HK-2 (cell line): ENCODE data around the gene ZNF175.
"Not testable (repeated sequence)": the region's sequence is repeated elsewhere in the genome, so short reads cannot be mapped to it uniquely, and the experiment has no call there.

Source experiments
- DNase-seq: peaks from one replicate; pipeline ENCODE4 v3.0.0-alpha.2; 2018; ENCODE audit not compliant: unreplicated experiment

ZNF175 gene

GRCh38 chr19:51628153-51628939 lies 57.3 kb downstream of the ZNF175 start:
- no peak for DNase-seq

DNA sequence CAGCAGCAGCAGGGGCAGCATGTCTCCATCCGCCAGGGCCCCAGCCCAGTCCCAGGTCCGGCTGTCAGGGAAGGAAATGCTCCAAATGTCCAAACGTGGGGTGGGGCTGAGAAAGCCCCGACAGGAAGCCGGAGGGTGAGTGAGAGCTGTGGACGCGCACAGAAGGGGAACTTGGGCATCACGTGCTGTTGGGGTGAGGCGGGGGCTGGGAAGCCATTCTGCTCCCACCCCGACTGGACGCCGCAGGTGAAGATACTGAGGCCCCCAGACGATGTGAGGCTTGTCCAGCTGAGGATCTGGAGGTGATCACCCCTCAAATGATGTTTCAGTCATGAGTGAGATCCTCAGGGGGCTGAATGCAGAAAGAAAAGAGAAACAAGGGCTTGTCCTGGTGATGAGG lies 59.2 kb downstream of the ZNF175 start, which contains the start of gene SIGLEC5:
SIGLEC5 (minus strand) TSS at position 87 of the 400 bp plus-strand sequence; CDS start at position 21, 66 bp downstream.
- DNase-seq, result not testable (repeated sequence)

DNA sequence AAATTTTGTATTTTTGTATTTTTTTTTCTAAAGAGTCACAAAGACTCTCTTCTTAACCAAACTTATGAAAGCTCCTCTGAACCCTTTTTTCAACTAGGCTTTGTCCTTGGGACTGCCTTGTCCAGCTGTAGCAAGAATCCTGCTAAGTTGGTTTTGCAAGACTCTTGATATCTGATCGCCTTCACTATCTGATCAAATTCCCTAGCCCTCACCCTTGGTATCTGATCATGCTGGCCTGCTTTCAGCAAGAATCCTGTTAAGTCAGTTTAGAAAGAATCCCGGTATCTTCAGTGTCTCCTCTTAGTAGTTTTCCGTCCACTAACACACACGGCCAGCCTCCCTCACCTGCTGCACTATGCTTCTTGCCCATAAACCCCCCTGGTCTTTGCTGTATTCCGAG lies 61.0 kb downstream of the ZNF175 start:
- no peak for DNase-seq

DNA sequence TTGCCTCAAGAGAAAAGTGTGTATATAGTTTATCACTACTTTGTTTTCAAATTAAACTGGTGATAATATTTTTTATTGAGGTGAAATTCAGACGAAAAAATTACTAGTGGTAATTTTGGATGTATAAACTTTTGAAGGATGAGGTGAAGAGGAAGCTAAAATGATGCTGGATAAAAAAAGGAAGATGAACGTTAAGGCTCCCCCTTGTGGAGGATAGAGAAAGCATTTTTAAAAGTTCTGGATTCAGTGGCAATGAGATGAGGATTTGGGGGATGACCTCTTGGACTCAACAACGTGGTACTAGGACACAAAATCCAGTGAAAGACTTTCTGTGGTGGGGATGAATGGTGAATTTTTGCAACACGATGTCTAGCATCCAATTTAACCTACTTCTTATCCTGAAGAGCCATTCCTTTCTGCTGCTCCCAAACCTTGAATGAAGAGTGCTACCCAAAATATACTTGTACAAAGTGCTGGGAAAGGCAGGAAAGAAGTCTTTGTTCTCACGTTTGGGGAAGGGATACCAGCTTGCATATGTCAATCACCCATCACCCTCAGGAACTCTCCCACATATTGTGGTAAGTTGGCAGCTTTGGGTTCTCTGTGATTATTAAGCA lies 66.4 kb downstream of the ZNF175 start:
- DNase-seq, result no peak

DNA sequence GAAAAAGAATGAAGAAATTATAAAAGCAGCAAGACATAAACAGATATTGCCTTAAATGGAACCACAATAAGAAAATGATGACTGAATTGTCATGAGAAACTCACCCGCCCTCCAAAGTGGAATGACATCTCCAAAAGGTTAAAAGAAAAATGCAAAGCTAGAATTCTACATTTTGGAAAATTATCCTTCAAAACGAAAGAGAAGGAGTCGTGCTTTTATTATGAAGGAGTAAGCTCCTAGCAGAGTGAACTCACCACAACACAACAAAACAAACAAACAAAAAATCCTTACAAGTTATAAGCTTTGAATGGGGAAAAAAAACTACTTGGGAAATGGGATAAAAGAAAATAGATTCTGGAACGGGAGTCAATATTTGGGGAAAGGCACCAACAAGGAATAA lies 68.8 kb downstream of the ZNF175 start:
- no peak for DNase-seq

DNA sequence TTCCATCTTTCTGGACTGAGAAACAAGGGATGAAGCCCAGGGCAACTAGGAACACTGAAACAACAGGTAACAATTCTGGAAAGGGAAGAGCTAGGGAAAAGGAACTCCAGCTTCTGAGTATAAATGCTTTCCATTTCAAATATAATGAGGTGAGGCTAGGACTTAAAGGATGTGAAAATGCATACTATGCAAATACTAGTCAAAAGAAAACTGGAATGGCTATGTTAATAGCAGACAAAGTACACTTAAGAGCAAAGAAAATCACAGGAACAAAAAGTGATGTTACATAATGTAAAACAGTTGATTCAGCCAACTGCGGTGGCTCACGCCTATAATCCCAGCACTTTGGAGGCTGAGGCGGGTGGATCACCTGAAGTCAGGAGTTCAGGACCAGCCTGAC lies 69.3 kb downstream of the ZNF175 start:
- no peak for DNase-seq

DNA sequence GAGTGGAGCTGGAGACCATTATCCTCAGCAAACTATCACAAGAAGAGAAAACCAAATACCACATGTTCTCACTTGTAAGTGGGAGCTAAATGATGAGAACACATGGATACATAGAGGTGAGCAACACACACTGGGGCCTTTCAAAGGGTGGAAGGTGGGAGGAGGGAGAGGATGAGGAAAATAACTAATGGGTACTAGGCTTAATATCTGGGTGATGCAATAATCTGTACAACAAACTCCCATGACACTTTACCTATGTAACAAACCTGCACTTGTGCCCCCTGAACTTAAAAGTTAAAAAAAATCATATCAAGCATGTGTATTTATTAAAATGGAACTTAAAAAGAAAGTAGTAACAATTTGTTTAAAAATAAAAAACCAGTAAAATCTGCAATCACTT lies 70.6 kb downstream of the ZNF175 start:
- no peak for DNase-seq
